ENCODE measurements around the gene PTCSC3. TPM values are rescaled to one million over a fixed set of nuclear protein-coding genes. Genes with fewer than 3 reads are reported as not detected.
A peak's percentile ranks its signal among the peaks of the same experiment; 100 is the strongest.

Gene PTCSC3
- total RNA-seq, 1 experiment from 2014 or later: not detected

DNA sequence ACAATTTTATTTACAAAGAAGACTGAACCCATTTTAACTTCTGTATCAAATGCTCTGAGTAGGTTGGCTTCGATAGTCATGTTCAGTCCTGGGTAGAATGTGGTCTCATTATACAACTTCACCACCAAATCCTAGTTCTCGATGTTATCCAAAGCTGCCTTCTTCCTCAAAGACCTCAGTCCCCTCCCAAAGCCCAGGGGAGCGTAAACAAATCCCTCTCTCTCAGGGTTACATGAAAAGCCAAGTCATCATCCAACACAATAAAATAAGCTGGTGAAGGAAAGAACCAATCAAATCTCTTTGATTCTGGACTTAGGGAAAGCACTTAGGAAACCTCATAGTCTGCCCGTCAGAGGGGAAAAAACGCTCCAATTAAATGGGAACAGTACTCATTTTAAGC lies 9.1 kb downstream of the PTCSC3 start:
- no peaks in the 10 kb centered on the region for H3K79me2 ChIP-seq (ENCODE audit: low read length)
- H3K4me3 ChIP-seq (ENCODE audit: low read length): no peak overlapping the region
- H3K4me2 ChIP-seq (ENCODE audit: low read depth, low read length, poor library complexity, severe bottlenecking): no peak overlapping the region
- H3K4me1 ChIP-seq (ENCODE audit: low read length): no peaks in the 10 kb centered on the region
- DNase-seq: no peak
- H3K9me3 ChIP-seq (ENCODE audit: low read length): no peaks in the 10 kb centered on the region
- H3K36me3 ChIP-seq (ENCODE audit: insufficient read depth, low read length): no peaks in the 10 kb centered on the region
- no peak overlapping the region for H2AFZ ChIP-seq (ENCODE audit: low read length)
- H3K9me2 ChIP-seq (replicated peaks; ENCODE audit: insufficient read depth, low read length): no peaks in the 10 kb centered on the region
- no peaks in the 10 kb centered on the region for H4K20me1 ChIP-seq (ENCODE audit: insufficient read depth, low read depth, low read length)
- no peak overlapping the region for H3K27ac ChIP-seq (ENCODE audit: low read length)
- no peaks in the 10 kb centered on the region for H3K27me3 ChIP-seq (ENCODE audit: low read length)
- H3K9ac ChIP-seq (ENCODE audit: low read length): no peak overlapping the region

DNA sequence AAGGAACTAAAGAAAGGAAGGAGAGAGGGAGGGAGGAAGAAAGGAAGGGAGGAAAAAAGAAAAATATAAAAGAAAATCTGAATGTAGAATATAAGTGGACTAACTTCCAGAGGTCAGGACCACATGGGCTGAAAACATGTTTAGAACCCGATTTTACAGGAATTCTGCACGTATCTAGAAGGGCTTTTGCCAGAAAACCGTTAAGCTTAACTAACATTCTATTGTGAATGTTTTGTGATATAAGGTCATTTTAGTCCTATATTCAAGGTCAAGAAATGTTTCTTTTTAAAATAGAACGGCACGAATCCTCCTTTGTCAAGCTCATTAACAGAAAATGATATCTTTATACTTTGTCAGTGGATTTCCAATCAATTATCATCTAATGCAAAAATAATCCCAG lies 13.1 kb downstream of the PTCSC3 start:
- no peaks in the 10 kb centered on the region for H4K20me1 ChIP-seq (ENCODE audit: insufficient read depth, low read depth, low read length)
- no peaks in the 10 kb centered on the region for H3K9me2 ChIP-seq (replicated peaks; ENCODE audit: insufficient read depth, low read length)
- H2AFZ ChIP-seq (ENCODE audit: low read length): no peak overlapping the region
- H3K9me3 ChIP-seq (ENCODE audit: low read length): no peaks in the 10 kb centered on the region
- no peak for DNase-seq
- no peak overlapping the region for H3K4me2 ChIP-seq (ENCODE audit: low read depth, low read length, poor library complexity, severe bottlenecking)
- no peaks in the 10 kb centered on the region for H3K27me3 ChIP-seq (ENCODE audit: low read length)
- no peaks in the 10 kb centered on the region for H3K4me1 ChIP-seq (ENCODE audit: low read length)
- no peaks in the 10 kb centered on the region for H3K79me2 ChIP-seq (ENCODE audit: low read length)
- H3K4me3 ChIP-seq (ENCODE audit: low read length): no peak overlapping the region
- no peaks in the 10 kb centered on the region for H3K36me3 ChIP-seq (ENCODE audit: insufficient read depth, low read length)
- no peak overlapping the region for H3K9ac ChIP-seq (ENCODE audit: low read length)
- H3K27ac ChIP-seq (ENCODE audit: low read length): no peak overlapping the region

DNA sequence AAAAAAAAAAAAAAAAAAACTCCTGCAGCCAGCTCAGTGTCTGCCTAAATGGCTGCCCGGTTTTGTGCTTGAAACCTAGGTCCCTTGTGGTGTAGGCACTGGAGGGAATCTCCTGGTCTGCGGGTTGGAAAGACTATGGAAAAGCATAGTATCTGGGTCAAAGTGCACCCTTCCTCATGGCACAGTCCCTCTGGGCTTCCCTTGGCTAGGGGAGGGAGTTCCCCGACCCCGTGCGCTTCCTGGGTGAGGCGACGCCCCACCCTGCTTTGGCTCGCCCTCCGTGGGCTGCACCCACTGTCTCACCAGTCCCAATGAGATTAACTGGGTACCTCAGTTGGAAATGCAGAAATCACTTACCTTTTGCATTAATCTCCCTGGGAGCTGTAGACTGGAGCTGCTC lies 14.3 kb downstream of the PTCSC3 start:
- Histone ChIP-seq H3K9me3 (ENCODE audit: low read length) (no peaks in the 10 kb centered on the region), H3K4me2 (ENCODE audit: low read depth, low read length, poor library complexity, severe bottlenecking) (no peak overlapping the region), H3K4me1 (ENCODE audit: low read length) (no peaks in the 10 kb centered on the region), H3K27ac (ENCODE audit: low read length) (no peak overlapping the region), H3K79me2 (ENCODE audit: low read length) (no peaks in the 10 kb centered on the region), H3K36me3 (ENCODE audit: insufficient read depth, low read length) (no peaks in the 10 kb centered on the region), H4K20me1 (ENCODE audit: insufficient read depth, low read depth, low read length) (no peaks in the 10 kb centered on the region), H3K9ac (ENCODE audit: low read length) (no peak overlapping the region), H3K27me3 (ENCODE audit: low read length) (no peaks in the 10 kb centered on the region), H3K9me2 (replicated peaks; ENCODE audit: insufficient read depth, low read length) (no peaks in the 10 kb centered on the region), H3K4me3 (ENCODE audit: low read length) (no peak overlapping the region), H2AFZ (ENCODE audit: low read length) (no peak overlapping the region)
- DNase-seq: no peak

DNA sequence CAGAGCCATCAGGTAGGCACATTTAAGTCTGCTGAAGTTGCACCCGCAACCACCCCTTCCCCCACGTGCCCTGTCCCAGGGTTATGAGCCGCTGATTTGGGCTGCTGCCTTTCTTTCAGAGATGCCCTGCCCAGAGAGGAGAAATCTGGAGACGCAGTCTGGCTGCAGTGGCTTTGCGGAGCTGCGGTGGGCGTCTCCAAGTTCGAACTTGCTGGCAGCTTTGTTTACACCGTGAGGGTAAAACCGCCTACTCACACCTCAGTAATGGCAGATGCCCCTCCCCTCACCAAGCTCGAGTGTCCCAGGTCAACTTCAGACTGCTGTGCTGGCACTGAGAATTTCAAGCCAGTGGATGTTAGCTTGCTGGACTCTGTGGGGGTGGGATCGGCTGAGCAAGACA lies 14.7 kb downstream of the PTCSC3 start:
- no peak overlapping the region for H2AFZ ChIP-seq (ENCODE audit: low read length)
- H4K20me1 ChIP-seq (ENCODE audit: insufficient read depth, low read depth, low read length): no peaks in the 10 kb centered on the region
- no peaks in the 10 kb centered on the region for H3K27me3 ChIP-seq (ENCODE audit: low read length)
- DNase-seq: no peak
- H3K9me3 ChIP-seq (ENCODE audit: low read length): no peaks in the 10 kb centered on the region
- no peaks in the 10 kb centered on the region for H3K79me2 ChIP-seq (ENCODE audit: low read length)
- H3K27ac ChIP-seq (ENCODE audit: low read length): no peak overlapping the region
- no peaks in the 10 kb centered on the region for H3K4me1 ChIP-seq (ENCODE audit: low read length)
- no peak overlapping the region for H3K9ac ChIP-seq (ENCODE audit: low read length)
- no peak overlapping the region for H3K4me2 ChIP-seq (ENCODE audit: low read depth, low read length, poor library complexity, severe bottlenecking)
- H3K36me3 ChIP-seq (ENCODE audit: insufficient read depth, low read length): no peaks in the 10 kb centered on the region
- H3K4me3 ChIP-seq (ENCODE audit: low read length): no peak overlapping the region
- no peaks in the 10 kb centered on the region for H3K9me2 ChIP-seq (replicated peaks; ENCODE audit: insufficient read depth, low read length)

DNA sequence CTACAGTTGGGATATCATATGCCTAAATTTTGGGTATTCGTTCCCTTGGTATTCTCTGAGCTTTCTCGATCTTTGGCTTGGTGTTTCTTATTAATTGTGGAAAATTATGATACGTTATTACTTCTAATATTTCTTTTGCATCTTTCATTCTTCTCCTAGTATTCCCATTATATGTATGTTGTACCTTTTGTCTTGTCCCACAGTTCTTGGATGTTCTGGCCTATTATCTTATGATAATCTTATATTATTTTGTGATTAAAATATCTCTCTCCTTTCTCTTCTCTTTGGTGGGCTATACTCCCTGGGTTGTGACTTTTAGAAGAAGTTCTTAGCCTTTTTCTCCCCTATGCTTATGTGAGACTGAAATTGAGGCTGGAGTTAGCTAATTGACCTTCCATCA lies 25.2 kb downstream of the PTCSC3 start:
- Histone ChIP-seq H3K9me3 (ENCODE audit: low read length) (no peaks in the 10 kb centered on the region), H4K20me1 (ENCODE audit: insufficient read depth, low read depth, low read length) (no peaks in the 10 kb centered on the region)
- DNase-seq: no peak

DNA sequence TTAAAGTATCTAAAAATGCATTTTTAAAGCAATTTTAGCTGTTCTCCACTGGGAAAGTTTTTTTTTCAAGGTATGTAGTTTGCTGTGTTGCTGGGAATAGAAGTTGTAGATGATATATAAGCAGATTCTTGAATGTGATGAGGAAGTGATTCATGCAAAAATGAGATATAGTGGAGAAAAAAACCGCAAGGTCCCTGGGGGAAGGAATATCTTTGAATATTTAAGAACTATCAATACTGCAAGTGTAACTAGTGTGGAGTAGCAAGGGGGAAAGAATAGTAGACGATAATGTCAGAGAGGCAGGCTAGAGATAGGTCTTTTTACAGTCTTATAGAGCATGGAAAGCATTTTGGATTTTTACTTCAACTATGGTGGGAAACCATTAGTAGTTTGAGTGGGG lies 42.5 kb downstream of the PTCSC3 start:
- H3K9ac ChIP-seq (ENCODE audit: low read length): no peak overlapping the region
- no peaks in the 10 kb centered on the region for H3K9me3 ChIP-seq (ENCODE audit: low read length)
- peaks cover 36% of the 10 kb centered on the region for H3K4me1 ChIP-seq (ENCODE audit: low read length)
- no peaks in the 10 kb centered on the region; the same call in 1 of the 2 replicates for H4K20me1 ChIP-seq (ENCODE audit: insufficient read depth, low read depth, low read length)
- H2AFZ ChIP-seq (ENCODE audit: low read length): no peak overlapping the region
- no peak overlapping the region for H3K27ac ChIP-seq (ENCODE audit: low read length)
- H3K79me2 ChIP-seq (ENCODE audit: low read length): no peaks in the 10 kb centered on the region
- no peaks in the 10 kb centered on the region for H3K9me2 ChIP-seq (replicated peaks; ENCODE audit: insufficient read depth, low read length)
- H3K36me3 ChIP-seq (ENCODE audit: insufficient read depth, low read length): no peaks in the 10 kb centered on the region
- H3K4me2 ChIP-seq (ENCODE audit: low read depth, low read length, poor library complexity, severe bottlenecking): peak overlapping the region; percentile 52
- peak overlapping the region; percentile 33 for H3K4me3 ChIP-seq (ENCODE audit: low read length)
- DNase-seq: peak; percentile 91
- H3K27me3 ChIP-seq (ENCODE audit: low read length): no peaks in the 10 kb centered on the region

More for the DNA sequence above, 25.2 kb downstream of the PTCSC3 start:
- no peaks in the 10 kb centered on the region for H3K9me2 ChIP-seq (replicated peaks; ENCODE audit: insufficient read depth, low read length)
- H3K4me1 ChIP-seq (ENCODE audit: low read length): no peaks in the 10 kb centered on the region
- H3K79me2 ChIP-seq (ENCODE audit: low read length): no peaks in the 10 kb centered on the region
- no peak overlapping the region for H3K4me2 ChIP-seq (ENCODE audit: low read depth, low read length, poor library complexity, severe bottlenecking)
- H3K27me3 ChIP-seq (ENCODE audit: low read length): no peaks in the 10 kb centered on the region
- H3K27ac ChIP-seq (ENCODE audit: low read length): no peak overlapping the region
- no peak overlapping the region for H2AFZ ChIP-seq (ENCODE audit: low read length)
- no peak overlapping the region for H3K9ac ChIP-seq (ENCODE audit: low read length)
- no peak overlapping the region for H3K4me3 ChIP-seq (ENCODE audit: low read length)
- H3K36me3 ChIP-seq (ENCODE audit: insufficient read depth, low read length): no peaks in the 10 kb centered on the region

DNA sequence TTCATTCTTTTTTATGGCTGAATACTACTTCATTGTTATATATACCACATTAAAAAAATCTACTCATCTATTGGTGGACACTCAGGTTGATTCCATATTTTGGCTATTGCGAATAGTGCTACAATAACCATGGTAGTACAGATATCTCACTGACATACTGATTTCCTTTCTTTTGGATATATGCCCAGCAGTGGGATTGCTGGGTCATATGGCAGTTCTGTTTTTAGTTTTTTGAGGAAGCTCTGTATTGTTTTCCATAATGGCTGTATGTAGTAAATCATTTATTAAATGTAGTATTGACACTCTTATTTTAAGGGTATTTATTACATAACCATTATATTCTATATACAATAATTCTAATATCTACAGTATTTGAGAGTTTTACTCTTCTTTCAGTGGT lies 43.7 kb downstream of the PTCSC3 start:
- Histone ChIP-seq H2AFZ (ENCODE audit: low read length) (no peak overlapping the region), H3K4me3 (ENCODE audit: low read length) (no peak overlapping the region), H3K4me2 (ENCODE audit: low read depth, low read length, poor library complexity, severe bottlenecking) (no peak overlapping the region), H3K4me1 (ENCODE audit: low read length) (peaks cover 38% of the 10 kb centered on the region), H3K9me3 (ENCODE audit: low read length) (no peaks in the 10 kb centered on the region), H3K27me3 (ENCODE audit: low read length) (no peaks in the 10 kb centered on the region), H3K9me2 (replicated peaks; ENCODE audit: insufficient read depth, low read length) (no peaks in the 10 kb centered on the region), H3K79me2 (ENCODE audit: low read length) (no peaks in the 10 kb centered on the region), H3K9ac (ENCODE audit: low read length) (no peak overlapping the region), H3K36me3 (ENCODE audit: insufficient read depth, low read length) (no peaks in the 10 kb centered on the region), H3K27ac (ENCODE audit: low read length) (no peak overlapping the region), H4K20me1 (ENCODE audit: insufficient read depth, low read depth, low read length) (no peaks in the 10 kb centered on the region; the same call in 1 of the 2 replicates)
- DNase-seq: no peak

DNA sequence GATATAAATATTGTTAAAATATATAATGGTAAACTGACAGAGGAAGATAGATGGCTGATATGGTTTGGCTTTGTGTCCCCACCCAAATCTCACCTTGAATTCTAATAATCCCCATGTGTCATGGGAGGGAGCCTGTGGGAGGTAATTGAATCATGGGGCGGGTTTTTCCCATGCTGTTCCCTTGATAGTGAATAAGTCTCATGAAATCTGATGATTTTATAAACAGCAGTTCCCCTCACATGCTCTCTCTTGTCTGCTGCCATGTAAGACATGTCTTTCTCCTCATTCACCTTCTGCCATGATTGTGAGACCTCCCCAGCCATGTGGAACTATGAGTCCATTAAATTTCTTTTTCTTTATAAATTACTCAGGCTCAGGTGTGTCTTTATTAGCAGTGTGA lies 46.3 kb downstream of the PTCSC3 start:
- Histone ChIP-seq H3K9me2 (replicated peaks; ENCODE audit: insufficient read depth, low read length) (no peaks in the 10 kb centered on the region), H3K9ac (ENCODE audit: low read length) (no peak overlapping the region), H3K4me1 (ENCODE audit: low read length) (peaks cover 34% of the 10 kb centered on the region), H2AFZ (ENCODE audit: low read length) (no peak overlapping the region), H3K4me2 (ENCODE audit: low read depth, low read length, poor library complexity, severe bottlenecking) (no peak overlapping the region), H3K4me3 (ENCODE audit: low read length) (no peak overlapping the region), H3K36me3 (ENCODE audit: insufficient read depth, low read length) (no peaks in the 10 kb centered on the region), H3K9me3 (ENCODE audit: low read length) (no peaks in the 10 kb centered on the region), H3K27ac (ENCODE audit: low read length) (no peak overlapping the region), H4K20me1 (ENCODE audit: insufficient read depth, low read depth, low read length) (no peaks in the 10 kb centered on the region; the same call in 1 of the 2 replicates), H3K27me3 (ENCODE audit: low read length) (peaks cover 3% of the 10 kb centered on the region; the same call in 1 of the 2 replicates), H3K79me2 (ENCODE audit: low read length) (no peaks in the 10 kb centered on the region)
- DNase-seq: no peak

DNA sequence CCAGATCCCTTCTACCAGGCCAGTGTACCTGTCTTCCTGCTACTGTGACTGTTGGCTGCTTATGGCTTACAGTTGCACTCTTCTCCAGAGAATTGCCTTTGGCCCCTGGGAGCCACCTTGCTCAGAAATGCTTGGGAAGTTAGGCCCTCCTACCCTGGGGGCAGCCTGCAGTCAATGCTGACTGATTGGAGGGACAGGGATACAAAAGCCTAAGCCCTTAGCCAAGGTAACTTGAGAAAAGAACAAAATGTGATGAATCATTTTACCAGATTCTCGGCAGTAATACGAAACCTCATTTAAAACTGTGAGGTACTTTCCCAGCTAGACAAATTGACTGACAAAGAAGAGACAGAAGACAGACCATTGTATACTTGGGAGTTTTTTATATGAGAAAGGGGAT lies 47.3 kb downstream of the PTCSC3 start:
- no peaks in the 10 kb centered on the region; the same call in 1 of the 2 replicates for H4K20me1 ChIP-seq (ENCODE audit: insufficient read depth, low read depth, low read length)
- H2AFZ ChIP-seq (ENCODE audit: low read length): no peak overlapping the region
- H3K27ac ChIP-seq (ENCODE audit: low read length): no peak overlapping the region
- no peak overlapping the region for H3K4me3 ChIP-seq (ENCODE audit: low read length)
- no peaks in the 10 kb centered on the region for H3K9me2 ChIP-seq (replicated peaks; ENCODE audit: insufficient read depth, low read length)
- peaks cover 3% of the 10 kb centered on the region; the same call in 1 of the 2 replicates for H3K27me3 ChIP-seq (ENCODE audit: low read length)
- no peak for DNase-seq
- H3K4me1 ChIP-seq (ENCODE audit: low read length): peaks cover 24% of the 10 kb centered on the region
- H3K79me2 ChIP-seq (ENCODE audit: low read length): no peaks in the 10 kb centered on the region
- no peaks in the 10 kb centered on the region for H3K9me3 ChIP-seq (ENCODE audit: low read length)
- no peak overlapping the region for H3K9ac ChIP-seq (ENCODE audit: low read length)
- peak overlapping the region; percentile 13 for H3K4me2 ChIP-seq (ENCODE audit: low read depth, low read length, poor library complexity, severe bottlenecking)
- H3K36me3 ChIP-seq (ENCODE audit: insufficient read depth, low read length): no peaks in the 10 kb centered on the region

Data from Karpas-422 (cell line).